HG03521 (cell line): ENCODE results near the gene SYNPO2.
A peak's percentile ranks its signal among the peaks of the same experiment; 100 is the strongest.

ENCODE experiments used
- ATAC-seq: cut with Tn5 transposase; IDR thresholded peaks from one replicate; pipeline ENCODE4 v1.9.1; 2021; ENCODE audit warnings: mild to moderate bottlenecking, moderate library complexity; ENCODE audit not compliant: unreplicated experiment

Gene SYNPO2

GRCh38 chr4:118931786-118932185 lies 43.1 kb downstream of the SYNPO2 start:
- no peak for ATAC-seq

GRCh38 chr4:118935819-118936218 lies 47.2 kb downstream of the SYNPO2 start:
- ATAC-seq, result no peak

- no peak for ATAC-seq
These were observed 47.8 kb downstream of the SYNPO2 start for GRCh38 chr4:118936406-118936805.

GRCh38 chr4:118939169-118939783 lies 50.6 kb downstream of the SYNPO2 start:
- ATAC-seq, result no peak

GRCh38 chr4:118941149-118941548 lies 52.5 kb downstream of the SYNPO2 start:
- ATAC-seq, result no peak

- ATAC-seq, result no peak
These were observed 53.1 kb downstream of the SYNPO2 start for GRCh38 chr4:118941799-118942198.

GRCh38 chr4:118942465-118942864 lies 53.8 kb downstream of the SYNPO2 start:
- ATAC-seq, result no peak

- ATAC-seq, result no peak
These were observed 58.4 kb downstream of the SYNPO2 start for GRCh38 chr4:118947095-118947494.

GRCh38 chr4:118948545-118949144 lies 60.0 kb downstream of the SYNPO2 start:
- no peak for ATAC-seq

- no peak for ATAC-seq
These were observed 61.6 kb downstream of the SYNPO2 start for GRCh38 chr4:118950224-118950623.

GRCh38 chr4:118950929-118951570 lies 62.4 kb downstream of the SYNPO2 start:
- no peak for ATAC-seq

GRCh38 chr4:118953276-118953675 lies 64.6 kb downstream of the SYNPO2 start:
- no peak for ATAC-seq

GRCh38 chr4:118954246-118954645 lies 65.6 kb downstream of the SYNPO2 start:
- no peak for ATAC-seq

GRCh38 chr4:118955515-118955914 lies 66.9 kb downstream of the SYNPO2 start:
- no peak for ATAC-seq

- no peak for ATAC-seq
These were observed 69.2 kb downstream of the SYNPO2 start for GRCh38 chr4:118957722-118958445.

- ATAC-seq, result no peak
These were observed 73.9 kb downstream of the SYNPO2 start for GRCh38 chr4:118962540-118962939.

GRCh38 chr4:118964891-118965411 lies 76.3 kb downstream of the SYNPO2 start:
- ATAC-seq, result no peak

GRCh38 chr4:118967393-118967792 lies 78.7 kb downstream of the SYNPO2 start:
- ATAC-seq, result no peak

- peak; percentile 100 for ATAC-seq
These were observed 79.4 kb downstream of the SYNPO2 start for GRCh38 chr4:118968005-118968404.

- ATAC-seq, result no peak
These were observed 80.2 kb downstream of the SYNPO2 start for GRCh38 chr4:118968813-118969212.

GRCh38 chr4:118969359-118969758 lies 80.7 kb downstream of the SYNPO2 start:
- ATAC-seq, result no peak
